NCI-H1436 treated with DMSO at 0.1 percent for 48 hours (cell line): Measurements from ENCODE around the gene ASF1B.
"Not testable (repeated sequence)": the region's sequence is repeated elsewhere in the genome, so short reads cannot be mapped to it uniquely, and the experiment has no call there.

ENCODE experiments used
- DNase-seq: peaks from one replicate; lab custom pipeline; 2025; lab: John Stamatoyannopoulos, UW

ASF1B gene

DNA sequence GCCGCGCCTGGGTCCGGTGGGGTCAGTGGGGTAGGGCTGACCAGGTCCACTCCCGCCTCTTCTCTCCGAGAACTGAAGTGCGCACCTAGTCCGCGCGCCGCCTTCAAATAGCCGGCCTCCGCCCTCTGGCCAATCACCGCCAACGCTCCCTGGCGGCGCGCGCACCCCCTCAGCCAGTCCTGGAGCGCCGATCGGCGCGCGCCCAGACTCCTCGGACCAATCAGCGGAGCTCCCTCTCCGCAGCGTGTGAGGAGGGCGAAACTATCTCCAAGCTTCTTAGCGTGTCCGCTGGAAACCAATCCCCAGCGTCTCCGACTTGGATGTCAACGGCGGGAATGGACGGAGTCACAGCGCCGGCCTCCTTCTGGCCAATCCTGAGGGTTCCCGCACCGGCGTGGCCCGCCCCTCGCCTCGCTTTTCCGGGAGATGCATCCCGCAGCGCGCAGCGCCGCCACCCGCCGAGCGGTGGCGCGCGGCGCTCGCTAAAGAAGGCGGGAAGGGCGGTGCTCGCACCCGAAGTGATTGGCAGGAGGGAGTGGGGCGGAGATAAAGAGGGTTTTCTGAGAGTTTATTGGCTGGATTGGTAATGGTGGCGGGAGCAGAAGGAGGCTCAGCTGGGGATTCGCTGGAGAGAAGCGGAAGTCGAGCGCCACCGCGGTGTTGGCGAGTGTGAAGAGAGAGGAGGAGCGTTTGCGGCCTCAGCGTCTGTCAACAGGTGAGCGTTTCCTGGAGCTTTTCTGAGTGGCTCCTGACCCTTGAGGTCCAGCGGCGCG lies at the start of gene ASF1B:
ASF1B (minus strand) TSS at position 81 of the 773 bp plus-strand sequence. CDS start 133 bp downstream, outside the sequence.
- peak; percentile 100 for DNase-seq

DNA sequence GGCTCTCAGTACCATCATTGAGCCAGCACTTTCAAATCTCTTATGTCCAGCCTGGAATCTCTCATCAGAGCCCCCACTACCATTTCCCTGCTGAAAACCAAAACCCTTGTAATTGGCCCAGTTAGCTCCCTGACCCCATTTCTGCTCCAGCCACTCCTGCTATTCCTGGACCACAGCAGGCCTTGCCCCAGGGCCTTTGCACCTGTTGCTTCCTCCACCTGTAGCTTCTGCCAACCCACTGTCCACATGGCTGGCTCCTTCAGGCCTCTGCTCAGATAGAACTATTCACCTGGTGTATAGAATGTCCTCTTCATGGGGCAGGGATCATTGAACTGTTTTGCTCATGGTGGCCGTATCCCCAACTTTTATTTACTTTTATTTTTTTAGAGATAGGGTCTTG lies 49.3 kb upstream of the ASF1B start:
- DNase-seq = not testable (repeated sequence)

DNA sequence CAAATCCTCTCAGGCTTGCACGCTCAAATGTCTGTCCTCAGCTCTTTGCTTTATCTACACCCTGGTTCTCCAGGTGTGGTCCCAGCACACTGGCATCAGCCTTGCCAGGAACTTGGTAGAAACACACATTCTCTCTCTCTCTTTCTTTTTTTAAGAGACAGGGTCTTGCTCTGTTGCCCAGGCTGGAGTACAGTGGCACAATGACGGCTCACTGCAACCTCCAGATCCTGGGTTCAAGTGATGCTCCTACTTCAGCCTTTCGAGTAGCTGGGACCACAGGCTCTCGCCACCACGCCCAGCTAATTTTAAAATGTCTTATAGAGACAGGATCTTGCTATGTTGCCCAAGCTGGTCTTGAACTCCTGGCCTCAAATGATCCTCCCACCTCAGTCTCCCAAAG lies 48.8 kb upstream of the ASF1B start:
- no peak for DNase-seq

DNA sequence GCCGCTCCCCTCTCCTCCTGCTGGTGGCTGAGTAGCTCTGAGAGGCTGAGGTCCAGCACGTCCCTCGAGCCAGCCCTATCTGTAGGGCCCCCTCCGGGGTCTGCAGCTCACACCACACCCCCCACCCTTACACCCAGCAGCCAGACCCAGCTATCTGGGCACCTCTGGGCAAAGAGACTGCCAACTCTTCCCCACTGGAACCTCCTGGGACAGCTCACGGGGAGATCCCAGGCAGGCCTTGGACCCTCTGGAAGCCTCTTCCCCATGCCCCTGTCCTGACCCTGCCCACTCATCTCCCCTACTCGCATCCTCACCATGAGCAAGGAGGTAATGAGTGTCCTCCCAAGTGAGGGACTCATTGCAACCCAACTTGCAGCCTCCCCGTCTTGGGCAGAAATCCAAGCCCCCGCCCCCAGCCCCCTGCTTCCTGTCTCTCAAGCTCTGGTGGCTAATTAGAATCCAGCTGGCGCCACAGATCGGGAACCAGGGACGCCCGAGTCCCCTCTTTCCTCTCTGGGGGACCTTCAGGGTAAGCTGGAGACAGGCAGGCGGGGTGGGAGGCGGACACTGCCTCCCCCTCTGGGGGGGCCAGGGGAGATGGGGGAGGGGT lies 47.5 kb upstream of the ASF1B start:
- DNase-seq = no peak

DNA sequence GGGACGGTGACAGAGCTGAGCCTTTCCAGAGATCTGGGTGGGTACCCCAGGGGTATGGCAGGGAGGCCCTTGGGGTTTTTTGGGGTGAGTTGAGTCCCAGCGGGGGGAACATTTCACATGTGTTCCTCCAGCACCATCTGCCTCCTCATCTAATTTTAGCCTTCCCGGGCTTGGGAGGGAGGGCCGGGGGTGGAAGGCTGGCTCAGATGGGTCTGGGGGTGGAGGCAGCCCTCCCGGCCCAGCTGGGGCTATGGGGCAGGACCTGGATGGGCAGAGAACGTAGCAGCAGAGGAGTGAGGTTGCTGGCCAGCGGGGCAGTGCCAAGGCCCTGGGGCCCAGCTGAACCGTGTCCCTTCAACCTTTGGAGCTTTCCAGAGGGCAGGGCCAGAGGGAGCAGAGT lies 46.1 kb upstream of the ASF1B start:
- DNase-seq = no peak

DNA sequence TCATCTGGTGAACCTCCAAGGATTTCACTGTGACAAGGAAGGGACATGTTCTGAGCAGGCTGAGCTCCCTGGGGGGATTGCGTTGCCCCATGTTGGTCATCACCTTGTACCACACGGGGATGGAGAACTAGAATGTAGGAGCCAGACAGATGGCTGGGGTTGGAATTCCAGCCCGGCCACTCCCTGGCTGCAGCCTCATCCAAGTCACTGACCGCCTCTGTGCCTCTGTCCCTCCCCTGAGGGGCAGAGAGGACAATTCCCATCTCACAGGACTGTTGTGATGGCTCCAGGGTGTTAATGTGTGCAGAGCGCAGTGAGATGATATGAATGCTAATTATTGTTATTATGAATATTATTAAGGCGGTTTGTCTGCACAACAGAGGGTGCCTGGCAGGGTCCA lies 45.5 kb upstream of the ASF1B start:
- DNase-seq = no peak

DNA sequence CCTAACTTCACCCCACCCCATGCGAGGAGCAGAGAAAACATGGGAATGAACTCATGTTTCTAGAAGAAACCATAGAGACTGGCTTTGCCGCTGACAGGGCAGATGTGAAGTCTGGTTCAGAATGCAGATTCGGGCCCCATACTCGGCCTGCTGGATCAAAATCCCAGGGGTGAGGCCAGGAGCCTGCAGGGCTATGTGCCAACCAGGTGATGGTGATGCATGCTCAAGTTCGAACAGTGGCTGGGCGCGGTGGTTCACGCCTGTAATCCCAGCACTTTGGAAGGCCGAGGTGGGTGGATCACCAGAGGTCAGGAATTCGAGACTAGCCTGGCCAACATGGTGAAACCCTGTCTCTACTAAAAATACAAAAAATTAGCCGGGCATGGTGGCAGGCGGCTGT lies 44.8 kb upstream of the ASF1B start:
- not testable (repeated sequence) for DNase-seq

DNA sequence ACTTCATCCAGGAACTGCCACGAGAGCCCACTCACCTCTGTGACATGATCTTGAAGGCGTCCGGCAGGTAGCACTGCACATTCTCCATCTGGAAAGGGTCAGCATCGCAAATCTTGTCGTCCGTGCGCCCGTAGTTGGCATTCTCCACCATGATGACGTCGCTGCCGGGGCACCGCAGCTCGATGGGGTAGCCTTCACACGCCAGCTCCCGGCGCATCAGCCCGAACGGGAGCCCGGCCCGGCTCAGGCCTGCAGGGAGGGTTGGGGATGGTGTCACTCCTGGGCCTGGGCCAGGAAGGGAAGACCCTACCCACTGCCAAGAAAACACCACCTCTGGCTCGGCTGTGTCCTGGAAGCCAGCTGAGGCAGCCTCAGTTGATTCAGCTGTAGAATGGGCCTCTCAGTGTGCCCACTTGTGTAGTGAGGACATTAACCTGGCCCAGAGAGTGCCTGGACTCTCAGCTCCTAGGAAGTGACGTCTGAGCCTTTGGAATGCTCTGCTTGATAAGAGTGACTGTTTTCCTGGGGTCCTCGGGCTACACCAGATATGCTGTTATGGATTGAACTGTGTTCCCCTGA lies 41.2 kb upstream of the ASF1B start:
- no peak for DNase-seq

DNA sequence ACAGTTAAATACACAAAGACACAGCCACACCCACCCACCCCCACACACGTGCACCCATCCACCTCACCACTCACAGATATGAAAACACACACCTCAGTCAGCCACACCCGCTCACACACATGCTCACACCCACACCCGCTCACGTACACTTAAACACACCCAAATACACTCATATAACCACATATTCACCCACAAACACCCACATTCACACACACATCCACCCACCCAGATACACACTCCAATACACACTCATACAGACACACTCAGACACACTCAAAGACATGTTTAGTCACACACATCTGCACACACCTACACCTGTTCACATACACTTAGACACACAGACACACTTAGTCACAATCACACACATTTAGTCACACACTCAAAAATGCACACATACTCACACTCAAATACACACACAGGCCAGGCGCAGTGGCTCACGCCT lies 39.0 kb upstream of the ASF1B start:
- no peak for DNase-seq

DNA sequence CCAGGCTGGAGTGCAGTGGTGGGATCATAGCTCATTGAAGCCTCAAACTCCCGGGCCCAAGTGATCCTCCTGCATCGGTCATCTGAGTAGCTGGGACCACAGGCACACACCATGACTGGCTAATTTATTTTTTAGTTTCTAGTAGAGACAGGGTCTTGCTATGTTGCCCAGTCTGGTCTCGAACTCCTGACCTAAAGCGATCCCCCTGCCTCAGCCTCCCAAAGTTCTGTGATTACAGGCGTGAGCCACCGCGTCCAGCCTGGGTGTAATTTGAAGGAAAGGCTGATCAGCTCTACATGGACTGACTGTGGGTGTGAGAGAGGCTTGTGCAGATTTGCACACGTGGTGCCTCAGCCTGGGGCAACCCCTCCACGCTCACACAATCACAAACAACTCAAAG lies 38.5 kb upstream of the ASF1B start:
- no peak for DNase-seq

DNA sequence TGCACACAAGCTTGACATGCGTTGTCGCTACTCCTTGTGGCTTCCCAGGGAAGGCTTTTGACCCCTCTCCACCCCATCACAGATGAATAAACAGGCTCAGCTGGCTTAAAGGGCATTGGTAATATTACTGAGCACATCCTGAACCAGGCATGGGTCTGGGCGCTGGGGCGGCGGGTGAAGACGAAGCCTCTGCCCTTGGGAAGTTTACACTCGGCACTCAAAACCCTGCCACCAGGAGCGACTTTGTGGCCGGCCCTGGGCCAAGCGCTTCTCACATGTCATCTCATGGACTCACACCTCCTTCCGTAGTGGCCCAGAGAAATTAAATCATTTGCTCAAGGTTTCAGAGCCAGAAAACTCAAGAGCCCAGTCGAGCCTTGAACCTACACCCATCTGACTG lies 32.6 kb upstream of the ASF1B start:
- no peak for DNase-seq

DNA sequence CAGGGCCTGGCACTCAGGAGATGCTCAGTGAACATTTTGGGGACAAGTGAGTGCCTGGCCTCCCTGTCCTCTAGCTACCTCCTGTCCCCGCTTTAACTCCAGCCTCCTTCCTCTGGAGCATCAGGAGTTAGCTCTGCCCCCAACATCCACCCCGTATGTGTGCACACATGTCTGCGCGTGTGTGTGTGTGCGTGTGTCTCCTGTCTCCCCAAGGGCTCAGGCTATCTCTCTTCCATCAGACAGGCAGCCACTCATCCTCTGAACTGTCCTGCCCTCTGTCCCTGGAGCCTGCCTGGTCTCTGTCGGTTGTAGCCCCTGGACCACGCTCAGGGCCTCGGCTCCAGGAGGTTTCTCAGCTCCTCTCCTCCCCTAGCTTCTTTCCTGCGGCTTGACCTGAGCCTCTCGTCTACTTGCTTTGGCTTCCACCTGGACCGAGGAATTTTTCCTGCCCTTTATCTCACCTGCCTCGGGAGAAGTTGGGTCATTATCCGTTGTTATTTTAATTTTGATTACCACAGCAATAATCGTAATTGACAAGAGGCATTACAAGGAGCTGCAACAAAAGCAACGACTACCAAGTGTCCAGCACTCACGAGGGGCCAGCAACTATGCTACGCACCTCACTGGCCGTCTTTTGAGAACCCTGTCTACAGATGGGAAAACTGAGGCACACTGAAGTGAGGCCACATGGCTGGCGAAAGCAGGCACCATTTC lies 32.0 kb upstream of the ASF1B start:
- no peak for DNase-seq

DNA sequence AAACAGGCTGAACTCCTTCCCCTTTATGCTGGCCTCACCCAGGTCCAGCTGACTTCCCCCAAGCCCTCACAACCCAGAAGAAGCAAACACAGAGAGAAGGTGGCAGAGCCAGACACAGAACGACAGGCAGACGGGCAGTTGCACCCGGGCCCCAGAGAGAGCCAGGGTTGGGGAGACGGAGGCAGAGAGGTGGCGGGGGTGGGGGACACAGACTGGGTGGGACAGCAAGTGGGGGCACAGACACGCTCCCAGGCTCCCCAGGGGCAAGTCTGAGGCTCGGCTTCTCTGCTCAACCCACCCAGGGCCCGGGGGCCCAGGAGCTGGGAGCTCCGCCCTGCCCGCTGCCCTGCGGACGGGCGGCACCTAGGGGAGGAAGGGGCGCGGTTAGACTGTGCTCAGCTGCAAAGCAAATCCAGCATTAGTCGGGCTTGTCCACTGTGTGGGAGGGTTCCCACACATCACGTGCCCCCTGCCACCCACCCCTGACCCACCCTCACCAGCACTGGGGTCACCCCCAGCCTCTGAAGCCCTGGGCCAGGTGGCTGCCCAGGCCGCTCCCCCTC lies 31.3 kb upstream of the ASF1B start:
- DNase-seq = no peak

DNA sequence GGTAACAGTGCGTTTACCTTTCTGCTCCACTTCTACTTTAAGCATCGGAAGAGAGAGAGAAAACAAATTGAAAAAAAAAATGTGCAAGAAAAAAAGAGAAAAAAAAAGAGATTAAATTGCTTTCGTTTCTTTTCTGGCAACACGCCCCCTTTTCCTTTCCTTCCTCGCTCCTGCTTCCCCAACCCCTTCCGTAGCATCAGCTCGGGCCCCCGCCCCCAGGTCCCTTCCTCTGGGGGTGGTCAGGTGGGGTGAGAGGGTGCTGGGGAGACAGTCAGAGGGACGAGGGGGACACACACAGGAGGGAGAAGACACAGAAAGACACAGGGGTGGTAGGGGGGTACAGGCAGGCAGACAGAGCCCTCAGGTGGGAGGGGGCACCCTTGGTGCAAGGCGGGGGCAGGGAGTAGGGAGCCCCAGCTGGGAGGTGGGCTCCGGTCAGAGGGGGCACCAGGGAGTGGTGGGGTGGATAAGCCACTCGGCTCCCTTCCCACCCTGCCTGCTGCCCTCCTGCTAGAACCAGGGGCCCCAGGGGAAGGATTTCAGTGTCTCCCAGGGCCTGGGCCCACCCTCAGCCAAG lies 30.7 kb upstream of the ASF1B start:
- no peak for DNase-seq

DNA sequence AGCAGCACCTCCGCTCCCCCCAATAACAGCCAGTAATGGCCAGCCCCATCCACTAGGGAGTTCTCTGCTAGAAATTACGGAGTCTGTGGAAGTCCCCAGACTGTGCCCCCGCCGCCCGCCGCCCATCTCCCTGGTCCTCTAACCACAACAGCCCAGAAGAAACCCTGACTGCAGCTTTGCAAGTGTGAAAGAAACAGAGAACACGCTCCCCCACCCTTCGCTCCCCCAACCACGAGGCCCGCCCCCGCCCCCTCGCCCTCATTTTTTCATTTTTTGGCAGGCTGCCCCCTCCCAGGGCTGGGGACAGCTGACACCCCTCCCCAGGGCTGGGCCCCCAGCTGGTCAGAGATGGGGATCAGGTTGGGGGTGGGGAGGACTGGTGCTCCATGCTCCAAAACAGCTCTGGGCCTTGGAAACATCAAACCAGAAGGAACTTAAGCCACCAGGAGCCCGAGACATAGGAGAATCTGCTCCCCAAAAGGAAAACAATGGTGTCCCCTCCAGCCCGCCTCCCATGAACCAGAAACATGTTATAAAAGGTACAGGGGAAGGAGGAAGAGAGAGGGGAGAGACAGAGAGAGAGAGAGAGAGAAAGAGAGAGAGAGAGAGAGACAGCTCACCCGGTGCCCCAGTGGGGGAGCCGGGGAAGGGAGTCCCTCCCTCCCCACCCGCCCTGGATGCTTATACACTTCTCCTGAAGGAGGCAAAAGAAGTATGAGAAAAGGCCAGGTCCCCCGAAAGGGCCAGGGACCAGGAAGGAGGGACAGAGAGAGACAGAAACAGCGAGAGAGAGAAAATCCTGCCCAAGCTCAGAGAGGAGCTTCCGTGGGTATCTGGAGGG lies 29.8 kb upstream of the ASF1B start:
- no peak for DNase-seq

DNA sequence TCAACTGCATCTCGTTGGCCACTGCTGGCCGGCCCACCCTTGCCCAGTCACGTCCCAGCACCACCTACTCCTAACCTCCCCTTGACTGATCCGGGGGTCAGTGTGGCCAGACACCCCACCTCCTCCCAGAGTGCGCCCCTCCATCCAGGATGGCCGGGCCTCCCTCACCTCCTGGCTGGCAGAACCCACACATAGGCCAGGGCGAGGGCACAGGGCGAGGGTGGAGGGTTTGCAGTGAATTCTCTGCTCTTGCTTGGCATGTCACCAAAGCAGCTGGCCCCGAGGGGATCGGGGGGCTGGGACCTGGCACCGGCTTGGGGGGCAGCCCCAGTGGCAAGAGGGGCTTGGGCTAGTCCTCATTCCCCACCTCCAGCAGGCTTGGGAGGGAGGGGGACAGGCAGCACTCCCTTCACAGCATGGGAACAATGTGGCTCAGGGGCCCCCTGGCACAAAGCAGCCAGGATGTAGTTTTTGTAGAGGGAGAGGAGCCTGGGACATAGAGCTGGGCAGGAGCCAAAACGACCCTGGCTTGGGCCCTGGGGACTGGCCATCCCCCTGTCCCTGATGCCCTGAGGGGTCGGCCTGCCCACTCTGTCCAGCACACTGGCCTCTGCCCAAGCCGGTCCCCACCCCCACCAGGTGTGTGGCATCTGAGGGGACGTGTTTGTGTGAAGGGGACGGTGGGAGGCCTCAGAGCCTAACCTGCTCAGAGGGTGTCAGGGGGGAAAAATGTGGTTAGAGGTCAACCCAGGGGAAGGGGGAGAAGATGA lies 28.5 kb upstream of the ASF1B start:
- DNase-seq = no peak

DNA sequence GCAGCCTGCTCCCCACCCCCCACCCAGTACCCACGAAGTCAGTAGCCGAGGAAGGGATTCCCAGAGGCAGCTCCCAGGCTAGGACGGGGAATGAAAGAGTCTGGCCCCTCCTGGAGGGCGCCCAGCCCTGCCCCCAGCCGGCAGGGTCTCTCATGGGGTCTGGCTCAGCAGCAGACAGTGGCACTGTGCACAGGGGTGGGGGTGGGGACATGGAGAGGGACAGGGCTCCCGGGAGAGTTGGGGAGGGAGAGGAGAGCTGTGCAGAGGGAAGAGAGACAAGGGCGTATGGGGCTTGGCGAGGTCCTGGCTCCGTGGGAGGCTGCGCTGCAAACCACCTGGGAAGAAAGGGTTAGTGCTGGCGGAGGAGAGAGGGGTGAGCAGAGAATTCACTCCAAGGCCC lies 27.7 kb upstream of the ASF1B start:
- DNase-seq = no peak

DNA sequence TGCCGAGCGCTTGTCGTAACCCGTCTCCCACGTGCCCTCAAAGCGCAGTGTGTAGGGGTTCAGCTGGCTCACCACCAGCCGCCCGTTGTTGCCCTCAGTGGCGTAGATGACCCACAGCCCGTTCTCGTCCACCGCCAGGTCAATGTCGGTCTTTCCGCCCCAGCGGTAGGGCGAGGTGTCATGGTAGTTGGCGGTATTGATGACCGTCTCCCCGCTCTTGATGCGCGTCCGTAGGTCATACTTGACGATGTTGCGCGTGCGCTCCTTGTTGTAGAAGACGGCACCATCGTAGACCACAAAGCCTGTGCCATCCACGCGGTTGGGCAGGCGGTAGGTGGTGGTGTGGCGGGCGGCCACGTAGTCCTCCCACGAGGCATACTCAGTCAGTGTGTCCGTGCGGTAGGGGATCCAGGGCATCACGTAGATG lies 26.5 kb upstream of the ASF1B start:
- no peak for DNase-seq

DNA sequence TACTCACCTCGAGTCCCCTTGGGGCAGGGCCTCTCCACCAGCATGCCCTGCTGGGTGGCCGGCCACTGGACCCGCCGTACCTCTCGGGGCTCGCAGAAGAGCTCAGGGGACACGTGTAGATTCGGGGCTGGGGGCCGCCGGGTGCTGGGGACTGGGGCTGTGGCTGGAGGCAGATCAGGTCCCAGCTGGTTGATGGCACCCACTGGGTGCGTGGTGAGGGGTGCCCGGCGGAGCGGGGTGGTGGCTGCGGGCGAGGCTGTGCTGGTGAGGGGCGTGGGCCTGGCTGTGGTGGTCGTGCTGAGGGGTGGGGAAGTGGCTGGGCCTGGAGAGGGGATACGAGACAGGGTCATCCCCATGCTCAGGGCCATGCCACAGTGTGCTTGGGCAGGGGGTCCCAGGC lies 24.9 kb upstream of the ASF1B start:
- no peak for DNase-seq

DNA sequence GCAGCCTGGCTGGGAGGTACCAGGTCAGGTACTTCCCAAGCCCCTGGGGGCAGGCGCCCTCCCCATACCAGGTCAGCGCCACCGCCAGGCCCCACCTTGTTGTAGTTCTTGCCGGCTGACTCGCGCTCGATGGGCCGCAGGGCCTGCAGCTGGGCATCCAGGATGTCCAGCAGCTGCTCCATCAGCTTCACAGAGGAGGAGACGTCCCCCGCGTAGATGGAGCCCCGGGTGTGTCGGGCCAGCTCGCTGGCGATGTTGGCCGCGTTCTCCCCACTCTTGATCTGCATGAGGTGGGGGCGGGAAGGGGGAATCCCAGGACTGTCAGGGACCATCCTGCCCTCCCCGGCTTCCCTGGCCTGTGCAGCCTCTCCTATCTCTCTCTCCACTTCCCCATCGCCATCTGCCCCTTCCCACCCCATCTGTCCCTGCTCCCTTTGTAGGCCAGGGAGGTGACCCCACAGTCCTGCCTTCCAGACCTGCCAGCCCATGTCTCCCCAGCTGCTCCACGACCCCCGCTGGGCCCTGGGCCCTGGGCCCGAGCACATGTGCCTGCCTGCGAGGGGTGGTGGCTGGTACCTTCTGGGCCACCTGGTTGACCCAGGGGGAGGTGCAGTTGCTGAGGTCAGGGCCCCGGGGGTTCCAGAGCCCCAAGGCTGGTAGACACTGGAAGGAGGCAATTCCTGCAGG lies 23.8 kb upstream of the ASF1B start:
- no peak for DNase-seq
